ENCODE data around the gene FIBIN. TPM values are rescaled to one million over a fixed set of nuclear protein-coding genes. Genes with fewer than 3 reads are reported as not detected.
A peak's percentile ranks its signal among the peaks of the same experiment; 100 is the strongest.

The FIBIN gene
- total RNA-seq, 1 donor from 2014 or later = 0.75 TPM

GRCh38 chr11:26985470-26985869, 8.4 kb upstream of the FIBIN start:
- Histone ChIP-seq H3K27me3 (ENCODE audit: insufficient read depth, low read length) (no peaks in the 10 kb centered on the region), H3K9ac (ENCODE audit: low read length) (no peak overlapping the region), H3K9me3 (ENCODE audit: insufficient read depth, low read depth, low read length) (no peaks in the 10 kb centered on the region), H3K4me2 (ENCODE audit: low read length) (no peak overlapping the region), H3K79me2 (ENCODE audit: insufficient read depth, low read length) (no peaks in the 10 kb centered on the region), H3K36me3 (ENCODE audit: insufficient read depth, low read length) (no peaks in the 10 kb centered on the region), H3K4me3 (ENCODE audit: insufficient read depth, low read depth, low read length) (no peak overlapping the region), H4K20me1 (ENCODE audit: insufficient read depth, low read length) (no peaks in the 10 kb centered on the region), H3K27ac (ENCODE audit: low read depth, low read length) (no peak overlapping the region), H2AFZ (ENCODE audit: low read depth, low read length) (no peak overlapping the region), H3K4me1 (ENCODE audit: insufficient read depth, low read length) (no peaks in the 10 kb centered on the region)
- no peaks in the 10 kb centered on the region for H3K4me1 Mint-ChIP-seq (ENCODE audit: low read depth, unreplicated experiment)
- TF ChIP-seq CTCF (IDR thresholded peaks at IDR 0.05; ENCODE audit: insufficient read depth, low read depth, low read length) (no peak), EZH2 (IDR thresholded peaks at IDR 0.05; ENCODE audit: insufficient read depth, low read length) (no peak)
- H3K36me3 Mint-ChIP-seq (ENCODE audit: low read depth, unreplicated experiment) = no peaks in the 10 kb centered on the region
- peaks cover 11% of the 10 kb centered on the region for H3K9me3 Mint-ChIP-seq (ENCODE audit: unreplicated experiment)
- no peak overlapping the region for H3K4me3 Mint-ChIP-seq (ENCODE audit: unreplicated experiment)
- DNase-seq (ENCODE audit: low read depth) (no peak), FAIRE-seq (peak; percentile 5)
- H3K27ac Mint-ChIP-seq (ENCODE audit: unreplicated experiment) = no peak overlapping the region
- no peaks in the 10 kb centered on the region for H3K27me3 Mint-ChIP-seq (ENCODE audit: low read depth, unreplicated experiment)

GRCh38 chr11:26985943-26986342, 8.0 kb upstream of the FIBIN start:
- Histone ChIP-seq H3K27me3 (ENCODE audit: insufficient read depth, low read length) (no peaks in the 10 kb centered on the region), H3K4me3 (ENCODE audit: insufficient read depth, low read depth, low read length) (no peak overlapping the region), H3K9ac (ENCODE audit: low read length) (no peak overlapping the region), H3K79me2 (ENCODE audit: insufficient read depth, low read length) (no peaks in the 10 kb centered on the region), H3K4me2 (ENCODE audit: low read length) (no peak overlapping the region), H2AFZ (ENCODE audit: low read depth, low read length) (no peak overlapping the region), H3K4me1 (ENCODE audit: insufficient read depth, low read length) (no peaks in the 10 kb centered on the region), H3K36me3 (ENCODE audit: insufficient read depth, low read length) (no peaks in the 10 kb centered on the region), H3K9me3 (ENCODE audit: insufficient read depth, low read depth, low read length) (no peaks in the 10 kb centered on the region), H4K20me1 (ENCODE audit: insufficient read depth, low read length) (no peaks in the 10 kb centered on the region), H3K27ac (ENCODE audit: low read depth, low read length) (no peak overlapping the region)
- H3K36me3 Mint-ChIP-seq (ENCODE audit: low read depth, unreplicated experiment) = no peaks in the 10 kb centered on the region
- H3K4me3 Mint-ChIP-seq (ENCODE audit: unreplicated experiment) = no peak overlapping the region
- no peaks in the 10 kb centered on the region for H3K4me1 Mint-ChIP-seq (ENCODE audit: low read depth, unreplicated experiment)
- DNase-seq (ENCODE audit: low read depth) (peak; percentile 52), FAIRE-seq (peak; percentile 29)
- no peaks in the 10 kb centered on the region for H3K27me3 Mint-ChIP-seq (ENCODE audit: low read depth, unreplicated experiment)
- H3K27ac Mint-ChIP-seq (ENCODE audit: unreplicated experiment) = no peak overlapping the region
- H3K9me3 Mint-ChIP-seq (ENCODE audit: unreplicated experiment) = peaks cover 9% of the 10 kb centered on the region
- no peak for TF ChIP-seq EZH2 (IDR thresholded peaks at IDR 0.05; ENCODE audit: insufficient read depth, low read length)
- no peak for TF ChIP-seq CTCF (IDR thresholded peaks at IDR 0.05; ENCODE audit: insufficient read depth, low read depth, low read length)

- Mint-ChIP-seq H3K36me3 (ENCODE audit: low read depth, unreplicated experiment) (no peaks in the 10 kb centered on the region), H3K4me3 (ENCODE audit: unreplicated experiment) (no peak overlapping the region), H3K9me3 (ENCODE audit: unreplicated experiment) (peaks cover 4% of the 10 kb centered on the region), H3K4me1 (ENCODE audit: low read depth, unreplicated experiment) (peaks cover 6% of the 10 kb centered on the region), H3K27me3 (ENCODE audit: low read depth, unreplicated experiment) (no peaks in the 10 kb centered on the region), H3K27ac (ENCODE audit: unreplicated experiment) (no peak overlapping the region)
- Histone ChIP-seq H3K9ac (ENCODE audit: low read length) (no peak overlapping the region), H3K36me3 (ENCODE audit: insufficient read depth, low read length) (no peaks in the 10 kb centered on the region), H4K20me1 (ENCODE audit: insufficient read depth, low read length) (no peaks in the 10 kb centered on the region), H3K4me1 (ENCODE audit: insufficient read depth, low read length) (no peaks in the 10 kb centered on the region), H3K4me2 (ENCODE audit: low read length) (no peak overlapping the region), H3K79me2 (ENCODE audit: insufficient read depth, low read length) (no peaks in the 10 kb centered on the region), H3K9me3 (ENCODE audit: insufficient read depth, low read depth, low read length) (no peaks in the 10 kb centered on the region), H2AFZ (ENCODE audit: low read depth, low read length) (no peak overlapping the region), H3K27me3 (ENCODE audit: insufficient read depth, low read length) (no peaks in the 10 kb centered on the region), H3K27ac (ENCODE audit: low read depth, low read length) (no peak overlapping the region), H3K4me3 (ENCODE audit: insufficient read depth, low read depth, low read length) (no peak overlapping the region)
- DNase-seq (ENCODE audit: low read depth) (no peak), FAIRE-seq (no peak)
- TF ChIP-seq EZH2 (IDR thresholded peaks at IDR 0.05; ENCODE audit: insufficient read depth, low read length) (no peak), CTCF (IDR thresholded peaks at IDR 0.05; ENCODE audit: insufficient read depth, low read depth, low read length) (no peak)
Measured at GRCh38 chr11:26987272-26987671, 6.6 kb upstream of the FIBIN start.

Data from astrocyte (in vitro differentiated cells and primary cell).